B cell (primary cell): ENCODE results near the gene AMPH. TPM values are rescaled to one million over a fixed set of nuclear protein-coding genes. Genes with fewer than 3 reads are reported as not detected.

Experiments used
- ATAC-seq: fragments of 200-7000 bp; cut with Tn5 transposase; one replicate; pipeline ENCODE4 v1.10.0; 2021; ENCODE audit warnings: low read depth, mild to moderate bottlenecking, moderate number of reproducible peaks, moderate library complexity
- CTCF ChIA-PET: fragments of 350-600 bp; sonication (Branson Sonifier 250); formaldehyde crosslinking; loops from one replicate; lab custom pipeline; 2021; ENCODE audit warnings: antibody characterized with exemption, inconsistent platforms; lab: Charles Lee
- POLR2A ChIA-PET: fragments of 350-600 bp; sonication (Branson Sonifier 250); formaldehyde crosslinking; loops from one replicate; lab custom pipeline; 2021; ENCODE audit warnings: antibody characterized with exemption; lab: Charles Lee
- DNase-seq: peaks from one replicate; pipeline ENCODE4 v3.0.0; 2013
- H2AFZ ChIP-seq: 2 replicates; pipeline ENCODE4 v1.6.1; 2012; ENCODE audit warnings: mild to moderate bottlenecking, low read depth, low read length; ENCODE audit not compliant: insufficient read depth, poor library complexity, severe bottlenecking
- H3K27ac ChIP-seq, 2 donors: 1 replicate in 1 of 2; 2 replicates in 1 of 2; pipeline ENCODE4 v1.5.1; 2012 to 2013; ENCODE audit warnings: low read length in 2 of 2, mild to moderate bottlenecking in 2 of 2, moderate library complexity in 1 of 2
- H3K27me3 ChIP-seq, 4 experiments: fragments of 200-600 bp in 1 of 4; sonication (generic) in 1 of 4; replicated peaks in 1 of 4; 1 replicate in 2 of 4; 2 replicates in 2 of 4; pipeline versions ENCODE4 v1.6.1 to v1.7.0; 2013 to 2016; ENCODE audit warnings: low read length in 3 of 4, mild to moderate bottlenecking in 2 of 4, mixed read lengths in 1 of 4, moderate library complexity in 1 of 4; ENCODE audit not compliant: insufficient read depth in 4 of 4, control insufficient read depth in 3 of 4; ENCODE audit errors: control extremely low read depth in 1 of 4
- H3K36me3 ChIP-seq, 2 experiments: replicated peaks in 1 of 2; 1 replicate in 1 of 2; 2 replicates in 1 of 2; pipeline versions ENCODE4 v1.6.1 to v1.7.1; 2013; ENCODE audit warnings: low read length in 1 of 2; ENCODE audit not compliant: insufficient read depth in 2 of 2, control insufficient read depth in 1 of 2; ENCODE audit errors: control extremely low read depth in 1 of 2, extremely low read depth in 1 of 2
- H3K4me1 ChIP-seq, 2 donors: fragments of 200-600 bp in 1 of 2; sonication (generic) in 1 of 2; 1 replicate in 1 of 2; 2 replicates in 1 of 2; pipeline versions ENCODE4 v1.5.1 to v1.6.1; 2013 to 2017; ENCODE audit warnings: low read length in 2 of 2; ENCODE audit not compliant: control insufficient read depth in 2 of 2, insufficient read depth in 2 of 2
- H3K4me2 ChIP-seq: replicated peaks from 2 replicates; pipeline ENCODE3; 2012; ENCODE audit warnings: mild to moderate bottlenecking, low read depth, low read length; ENCODE audit not compliant: poor library complexity, severe bottlenecking
- H3K4me3 ChIP-seq, 5 experiments: fragments of 200-600 bp in 1 of 5; sonication (generic) in 1 of 5; 1 replicate in 3 of 5; 2 replicates in 2 of 5; pipeline versions ENCODE4 v1.5.1 to v1.7.0; 2011 to 2016; ENCODE audit warnings: low read length in 4 of 5, mild to moderate bottlenecking in 4 of 5, low read depth in 2 of 5, control low read depth in 1 of 5, moderate library complexity in 1 of 5; ENCODE audit not compliant: insufficient read depth in 1 of 5; ENCODE audit errors: control extremely low read depth in 1 of 5, extremely low read depth in 1 of 5
- H3K79me2 ChIP-seq: fragments of 200-600 bp; sonication (generic); one replicate; pipeline ENCODE4 v1.6.0; 2016; ENCODE audit warnings: low read length; ENCODE audit not compliant: control insufficient read depth, insufficient read depth
- H3K9ac ChIP-seq: fragments of 200-600 bp; sonication (generic); 2 replicates; pipeline ENCODE4 v1.6.1; 2017; ENCODE audit warnings: mild to moderate bottlenecking, low read length, moderate library complexity
- H3K9me3 ChIP-seq, 3 donors: one replicate each; pipeline versions ENCODE4 v1.6.1 to v1.7.1; 2013; ENCODE audit warnings: low read length in 2 of 3; ENCODE audit not compliant: control insufficient read depth in 2 of 3, insufficient read depth in 1 of 3; ENCODE audit errors: control extremely low read depth in 1 of 3
- H4K20me1 ChIP-seq: 2 replicates; pipeline ENCODE4 v1.6.0; 2012; ENCODE audit warnings: mild to moderate bottlenecking, low read length; ENCODE audit not compliant: insufficient read depth, control insufficient read depth, poor library complexity, severe bottlenecking
- H3K27ac Mint-ChIP-seq: one replicate; pipeline ENCODE4 v1.8.0; 2021; ENCODE audit warnings: mixed read lengths
- H3K27me3 Mint-ChIP-seq: one replicate; pipeline ENCODE4 v1.8.0; 2021; ENCODE audit warnings: mixed read lengths
- H3K4me1 Mint-ChIP-seq: one replicate; pipeline ENCODE4 v1.8.0; 2021; ENCODE audit warnings: mixed read lengths
- H3K4me3 Mint-ChIP-seq: one replicate; pipeline ENCODE4 v1.8.0; 2021; ENCODE audit warnings: mixed read lengths
- H3K9me3 Mint-ChIP-seq: one replicate; pipeline ENCODE4 v1.8.0; 2022; ENCODE audit warnings: mixed read lengths; ENCODE audit not compliant: insufficient read depth
- CTCF ChIP-seq: fragments of 200-600 bp; IDR thresholded peaks from one replicate; pipeline ENCODE4 v1.8.0; 2022; ENCODE audit warnings: antibody characterized with exemption, mild to moderate bottlenecking
- EZH2 ChIP-seq: IDR thresholded peaks from 2 replicates; pipeline ENCODE4 v1.6.1; 2012; ENCODE audit warnings: borderline replicate concordance, low read depth, mild to moderate bottlenecking, moderate library complexity, low read length; ENCODE audit not compliant: insufficient read depth, poor library complexity, severe bottlenecking
- WGBS: methylation state at CpG from one replicate; pipeline ENCODE4 v1.1.5; 2013; ENCODE audit warnings: missing lambda C conversion rate; ENCODE audit not compliant: insufficient coverage; 5-methylcytosine and 5-hydroxymethylcytosine counted together
- intact Hi-C: fragments of 100-400 bp; cut with micrococcal nuclease; formaldehyde crosslinking; loops from one replicate; pipeline ENCODE4 v1.10.0; 2022
- polyA plus RNA-seq: library from polyadenylated mRNA; depleted of rRNA; stranded (reverse); fragments of >200 nt; gene quantifications from 2 replicates; pipeline ENCODE4 v1.2.3, GENCODE V29; 2012
- total RNA-seq, 2 donors: library from RNA; stranded (reverse); fragments of 120-200 nt in 1 of 2; gene quantifications; 1 replicate in 1 of 2; 2 replicates in 1 of 2; pipeline versions ENCODE4 v1.2.3 to v1.2.4, GENCODE V29; 2013 to 2022

The AMPH gene
- total and polyA plus RNA-seq, 2 donors (not counting 1 experiment from before 2014, with no cell fraction given), result not detected

DNA sequence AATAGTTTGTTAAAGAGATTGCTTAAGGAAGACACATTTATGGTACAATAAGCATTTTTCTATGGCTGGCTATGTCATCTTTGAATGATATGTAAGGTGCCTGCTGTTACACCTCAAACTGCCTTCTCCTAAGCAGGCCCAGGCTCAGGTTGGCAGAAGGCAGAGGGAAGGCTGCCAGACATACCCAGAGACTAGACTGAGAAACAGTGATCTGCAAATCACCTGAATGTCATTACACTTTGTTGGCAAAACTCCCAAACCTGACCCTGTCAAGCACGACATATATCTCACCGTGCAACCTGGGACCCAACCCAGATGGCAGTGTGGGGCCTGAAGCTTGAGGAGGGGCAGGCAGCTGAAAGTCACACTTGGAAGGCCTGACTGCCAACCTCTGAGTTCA, 221.1 kb downstream of the AMPH start:
- ChIA-PET CTCF (interaction anchor here (1.3 to 3.9 kb wide), 2 partner anchors 11 to 42 kb away, joined by 4 to 18 read pairs; no protein-coding TSS in a partner anchor), POLR2A (no interaction called here)
- Mint-ChIP-seq H3K27ac (no peak overlapping the region), H3K27me3 (no peaks in the 10 kb centered on the region), H3K9me3 (peaks cover 3% of the 10 kb centered on the region), H3K4me3 (no peak overlapping the region), H3K4me1 (peaks cover 40% of the 10 kb centered on the region)
- no peaks in the 10 kb centered on the region for H4K20me1 ChIP-seq
- DNase-seq (no peak), ATAC-seq (no peak)
- H3K27ac ChIP-seq, result no peak overlapping the region
- H3K4me1 ChIP-seq, result peaks cover 37 to 39% of the 10 kb centered on the region in 2 donors
- H3K4me3 ChIP-seq, result no peak overlapping the region
- no peak overlapping the region for H2AFZ ChIP-seq
- peak overlapping the region; percentile 25 for H3K4me2 ChIP-seq
- H3K27me3 ChIP-seq, result no peaks in the 10 kb centered on the region
- TF ChIP-seq EZH2 (no peak), CTCF (no peak)
- intact Hi-C loops, result no loop called here
- H3K36me3 ChIP-seq, result no peaks in the 10 kb centered on the region
- WGBS, result 17% methylated on average over 1 of the region's 2 CpGs
- H3K9me3 ChIP-seq, result peaks cover 0 to 1% (median 0%) of the 10 kb centered on the region in 3 donors
- H3K79me2 ChIP-seq, result no peaks in the 10 kb centered on the region
- H3K9ac ChIP-seq, result no peak overlapping the region

DNA sequence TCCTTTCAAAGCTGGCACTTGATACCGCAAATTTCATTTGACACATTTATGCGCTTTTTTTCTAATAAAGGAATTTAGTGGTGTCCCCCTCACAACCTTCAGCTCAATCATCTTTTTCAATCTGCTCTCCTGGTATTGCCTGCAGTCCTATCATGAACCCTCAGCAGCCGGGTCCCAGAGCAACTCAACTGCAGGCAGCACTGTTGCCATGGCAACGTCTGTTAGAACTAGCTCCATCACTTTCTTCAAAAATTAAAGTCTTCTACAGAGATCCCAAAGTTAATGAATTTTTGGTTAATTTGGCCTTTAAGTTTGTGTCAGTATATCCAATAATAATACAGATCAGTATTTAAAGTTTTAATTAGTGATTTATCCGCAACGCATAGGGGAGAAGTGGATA, 221.6 kb downstream of the AMPH start:
- POLR2A ChIA-PET, result no interaction called here
- WGBS, result 100% methylated on average over 1 of the region's 6 CpGs
- no peak overlapping the region for H2AFZ ChIP-seq

More for the DNA sequence above, 221.6 kb downstream of the AMPH start:
- Histone ChIP-seq H3K9ac (no peak overlapping the region), H3K36me3 (no peaks in the 10 kb centered on the region), H3K4me3 (no peak overlapping the region), H3K27me3 (no peaks in the 10 kb centered on the region), H3K9me3 (peaks cover 0 to 4% (median 0%) of the 10 kb centered on the region in 3 donors), H4K20me1 (no peaks in the 10 kb centered on the region), H3K4me1 (peaks cover 37 to 39% of the 10 kb centered on the region in 2 donors), H3K27ac (no peak overlapping the region), H3K4me2 (no peak overlapping the region), H3K79me2 (no peaks in the 10 kb centered on the region)
- Mint-ChIP-seq H3K9me3 (peaks cover 7% of the 10 kb centered on the region), H3K27ac (no peak overlapping the region), H3K27me3 (peaks cover under 1% of the 10 kb centered on the region), H3K4me1 (peaks cover 40% of the 10 kb centered on the region), H3K4me3 (no peak overlapping the region)
- TF ChIP-seq EZH2 (no peak), CTCF (no peak)
- DNase-seq (no peak), ATAC-seq (no peak)
- intact Hi-C loops, result no loop called here
- CTCF ChIA-PET, result interaction anchor here (1.0 to 3.9 kb wide), 3 partner anchors 10 to 250 kb away, joined by 3 to 18 read pairs (median 4); no protein-coding TSS in a partner anchor
